Adrenal gland (tissue), 12 donors: ENCODE measurements around the gene PRDM12. TPM values are rescaled to one million over a fixed set of nuclear protein-coding genes. Genes with fewer than 3 reads are reported as not detected.

Source experiments
- DNase-seq, 7 donors: peaks; one replicate each; pipeline ENCODE4 v3.0.0-alpha.2; 2019 to 2020
- H3K27ac ChIP-seq, 5 donors: fragments of 200-600 bp; sonication (generic) in 4 of 5; 1 replicate in 3 of 5; 2 replicates in 2 of 5; pipeline versions ENCODE4 v1.5.1 to v1.8.0; 2016 to 2020; ENCODE audit warnings: mild to moderate bottlenecking in 1 of 5
- H3K27me3 ChIP-seq: fragments of 200-600 bp; 2 replicates; pipeline ENCODE4 v1.8.0; 2021
- H3K36me3 ChIP-seq, 2 donors: fragments of 200-600 bp; replicated peaks in 1 of 2; 1 replicate in 1 of 2; 2 replicates in 1 of 2; pipeline versions ENCODE4 v1.5.1 to v1.8.0; 2018 to 2022
- H3K4me1 ChIP-seq, 2 donors: fragments of 200-600 bp; replicated peaks in 1 of 2; 1 replicate in 1 of 2; 2 replicates in 1 of 2; pipeline versions ENCODE4 v1.5.1 to v1.8.0; 2018 to 2021
- H3K4me3 ChIP-seq, 4 donors: fragments of 200-600 bp; sonication (generic) in 3 of 4; one replicate each; pipeline ENCODE4 v1.5.1; 2016 to 2018
- H3K9me3 ChIP-seq, 3 donors: fragments of 200-600 bp; sonication (generic) in 1 of 3; replicated peaks in 1 of 3; 1 replicate in 2 of 3; 2 replicates in 1 of 3; pipeline versions ENCODE4 v1.5.1 to v1.8.0; 2016 to 2021
- POLR2A ChIP-seq, 2 donors: fragments of 450-650 bp; IDR thresholded peaks; one replicate each; pipeline ENCODE4 v1.6.1; 2017; ENCODE audit warnings: antibody characterized with exemption in 2 of 2, mild to moderate bottlenecking in 2 of 2, moderate library complexity in 1 of 2
- WGBS, 4 donors: extraction: QIAGEN DNeasy Blood & Tissue Kit in 2 of 4; methylation state at CpG; one replicate each; pipeline versions ENCODE4 v1.1.5 to v1.1.7; 2013 to 2017; 5-methylcytosine and 5-hydroxymethylcytosine counted together
- intact Hi-C, 2 donors: fragments of 100-400 bp; cut with DNase I; formaldehyde crosslinking; loops; one replicate each; pipeline versions ENCODE4 v1.14.1 to v1.15.0; 2022 to 2023
- polyA plus RNA-seq, 3 donors: library from polyadenylated mRNA; stranded (reverse); fragments of 200-250 nt in 2 of 3; fragments of 350-450 nt in 1 of 3; fragmentation: Illumina TruSeq in 1 of 3; extraction: RNeasy Lipid Tissue Mini Kit (QIAGEN cat#74804) in 1 of 3; gene quantifications; one replicate each; pipeline ENCODE4 v1.2.3, GENCODE V29; 2013 to 2014
- total RNA-seq, 9 donors: library from RNA; depleted of rRNA in 4 of 9; stranded (reverse); fragments of >200 nt in 4 of 9; fragments of 120-200 nt in 1 of 9; fragmentation: NEBNext Ultra II Directional in 1 of 9; extraction: Animal tissue kit (Norgen Biotek cat#: 25700) in 1 of 9; gene quantifications; one replicate each; pipeline versions ENCODE4 v1.1.0 to v1.2.4, GENCODE V29; 2013 to 2023
- TF ChIP-seq, protein P1 (sequence below), 6 experiments: fragments of 450-650 bp in 4 of 6; fragments of 200-600 bp in 2 of 6; sonication (generic) in 1 of 6; IDR thresholded peaks; 1 replicate in 5 of 6; 2 replicates in 1 of 6; pipeline versions ENCODE4 v1.5.1 to v1.8.0; 2016 to 2021; ENCODE audit warnings: antibody characterized with exemption in 6 of 6, mild to moderate bottlenecking in 2 of 6, moderate library complexity in 1 of 6
- donor health status: healthy with polysubstance abuse.
- donor health status: Bipolar disorder and iron deficiency.
- donor health status: DM: yes; HTN: yes; CAD: no.
- donor health status: DM: no; HTN: no; CAD: no.
- donor health status: DM: no; HTN: no; CAD: no.
- donor health status: DM: yes; HTN: yes; CAD: no.

The PRDM12 gene
- total and polyA plus RNA-seq, 12 donors = 0.07 to 0.14 (median 0.08) TPM; not detected in 9

DNA sequence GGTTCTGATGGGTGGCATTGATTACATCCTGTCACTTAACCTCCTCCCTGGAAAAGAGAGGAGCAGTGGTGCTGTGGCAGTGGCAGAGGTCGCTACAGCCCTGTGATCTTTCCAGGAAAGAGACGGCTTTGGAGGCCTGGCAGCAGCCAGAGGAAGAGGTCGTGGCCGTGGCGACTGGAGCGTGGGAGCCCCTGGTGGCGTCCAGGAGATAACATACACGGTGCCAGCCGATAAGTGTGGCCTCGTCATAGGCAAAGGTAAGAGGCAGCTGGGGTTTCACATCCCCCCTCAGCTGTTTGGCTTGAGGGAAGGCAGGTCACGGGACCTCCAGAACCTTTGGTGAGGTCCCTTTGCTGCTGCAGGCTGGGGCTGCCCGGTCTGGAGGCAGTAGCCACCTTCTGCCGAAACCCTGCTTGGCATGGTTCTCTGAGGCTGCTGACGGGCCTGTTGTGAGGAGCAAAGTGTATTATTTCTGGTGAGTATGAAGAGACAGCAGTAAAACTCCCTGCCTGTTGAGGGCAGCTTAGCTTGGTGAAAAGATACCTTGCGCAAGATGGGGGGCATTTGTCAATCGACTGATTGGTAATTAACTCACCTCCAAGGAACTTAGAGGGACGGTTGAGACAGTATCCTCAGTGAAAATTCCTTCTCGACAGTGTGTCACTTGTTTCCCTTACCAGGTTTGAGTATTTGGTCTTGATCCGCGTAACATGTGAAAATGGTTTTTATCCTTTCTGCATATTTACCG is 38.0 kb upstream of the PRDM12 start:
- WGBS, 4 donors = 86 to 91% (median 87%) methylated on average over 21 of the region's 21 CpGs
- no peak overlapping the region for H3K27ac ChIP-seq

DNA sequence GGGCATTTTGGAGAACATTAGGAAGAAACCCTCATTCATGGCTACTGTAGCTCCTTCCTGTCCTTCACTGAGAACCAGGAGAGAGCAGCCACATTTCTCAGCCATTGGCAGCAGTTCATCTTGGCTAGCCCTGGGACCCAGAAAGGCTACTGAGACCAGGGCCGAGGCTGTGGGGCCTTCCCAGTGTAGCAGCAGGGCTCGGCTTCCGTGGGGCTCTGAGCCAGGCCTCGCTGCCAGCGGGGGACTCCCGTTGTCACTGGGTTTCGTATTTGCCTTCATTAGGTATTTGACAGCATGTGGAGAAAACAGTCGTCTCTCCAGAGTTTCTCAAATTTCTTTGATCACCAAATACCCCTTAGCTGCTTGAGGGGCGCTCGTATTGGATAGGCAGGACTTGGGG is 37.3 kb upstream of the PRDM12 start:
- Histone ChIP-seq H3K4me1 (no peaks in the 10 kb centered on the region), H3K27me3 (no peaks in the 10 kb centered on the region), H3K27ac (no peak overlapping the region), H3K4me3 (no peak overlapping the region), H3K36me3 (peaks cover 0 to 85% of the 10 kb centered on the region in 2 donors), H3K9me3 (no peaks in the 10 kb centered on the region)
- WGBS, 4 donors = 83 to 90% (median 87%) methylated on average over 3 to 10 of the region's 10 CpGs
- TF ChIP-seq, protein P1, sequence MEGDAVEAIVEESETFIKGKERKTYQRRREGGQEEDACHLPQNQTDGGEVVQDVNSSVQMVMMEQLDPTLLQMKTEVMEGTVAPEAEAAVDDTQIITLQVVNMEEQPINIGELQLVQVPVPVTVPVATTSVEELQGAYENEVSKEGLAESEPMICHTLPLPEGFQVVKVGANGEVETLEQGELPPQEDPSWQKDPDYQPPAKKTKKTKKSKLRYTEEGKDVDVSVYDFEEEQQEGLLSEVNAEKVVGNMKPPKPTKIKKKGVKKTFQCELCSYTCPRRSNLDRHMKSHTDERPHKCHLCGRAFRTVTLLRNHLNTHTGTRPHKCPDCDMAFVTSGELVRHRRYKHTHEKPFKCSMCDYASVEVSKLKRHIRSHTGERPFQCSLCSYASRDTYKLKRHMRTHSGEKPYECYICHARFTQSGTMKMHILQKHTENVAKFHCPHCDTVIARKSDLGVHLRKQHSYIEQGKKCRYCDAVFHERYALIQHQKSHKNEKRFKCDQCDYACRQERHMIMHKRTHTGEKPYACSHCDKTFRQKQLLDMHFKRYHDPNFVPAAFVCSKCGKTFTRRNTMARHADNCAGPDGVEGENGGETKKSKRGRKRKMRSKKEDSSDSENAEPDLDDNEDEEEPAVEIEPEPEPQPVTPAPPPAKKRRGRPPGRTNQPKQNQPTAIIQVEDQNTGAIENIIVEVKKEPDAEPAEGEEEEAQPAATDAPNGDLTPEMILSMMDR (IDR thresholded peaks at IDR 0.05) = no peak
- TF ChIP-seq POLR2A (IDR thresholded peaks at IDR 0.05) = no peak
- DNase-seq = no peak
- intact Hi-C loops = no loop called here

More for the DNA sequence above, 38.0 kb upstream of the PRDM12 start:
- no peaks in the 10 kb centered on the region for H3K4me1 ChIP-seq
- no peaks in the 10 kb centered on the region for H3K9me3 ChIP-seq
- H3K4me3 ChIP-seq = no peak overlapping the region
- TF ChIP-seq, protein P1 (IDR thresholded peaks at IDR 0.05) = no peak
- TF ChIP-seq POLR2A (IDR thresholded peaks at IDR 0.05) = no peak
- intact Hi-C loops = no loop called here
- H3K27me3 ChIP-seq = no peaks in the 10 kb centered on the region
- no peak for DNase-seq
- peaks cover 0 to 85% of the 10 kb centered on the region in 2 donors for H3K36me3 ChIP-seq

DNA sequence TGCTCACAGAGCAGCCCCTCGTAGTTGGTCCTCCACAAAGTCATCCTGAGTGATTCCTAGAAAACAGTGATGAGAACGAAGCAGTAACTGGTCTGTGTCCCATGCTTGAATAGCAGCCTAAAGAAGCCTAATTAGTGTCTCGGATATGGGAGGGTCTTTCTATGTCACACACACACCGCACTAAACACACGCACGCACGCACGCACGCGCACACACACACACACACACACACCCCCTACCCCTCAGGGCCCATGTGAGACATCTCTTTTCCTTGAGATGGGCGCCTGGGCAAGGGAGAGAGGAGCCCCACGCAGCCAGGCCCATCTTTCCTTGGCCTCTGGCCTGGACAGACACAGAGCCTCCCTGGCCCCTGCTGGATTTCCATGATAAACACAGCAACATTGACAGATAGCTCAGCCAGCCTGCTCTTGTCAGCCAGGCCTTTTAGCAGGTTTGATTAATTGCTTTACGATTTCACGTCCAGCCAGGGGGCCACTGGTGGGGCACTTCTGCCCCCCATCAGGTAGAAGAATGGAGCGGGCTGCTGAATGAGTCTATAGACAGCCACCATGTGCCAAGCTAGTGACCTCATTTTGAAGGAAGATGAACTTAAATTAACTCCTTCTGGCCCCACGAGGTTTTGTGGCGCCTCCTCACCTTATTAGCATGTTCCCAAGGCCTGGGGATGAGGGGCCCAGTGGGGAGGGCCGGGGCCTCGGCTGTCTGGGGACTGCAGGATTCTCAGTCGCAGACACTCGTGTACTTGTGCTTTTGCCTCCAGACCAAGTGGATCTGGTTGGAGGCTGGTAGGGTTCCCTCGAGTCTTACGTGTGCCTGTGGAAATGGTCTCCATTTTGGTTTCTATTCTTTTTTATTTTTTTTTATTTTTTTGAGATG is 36.2 kb upstream of the PRDM12 start:
- 79 to 87% (median 85%) methylated on average over 23 of the region's 23 CpGs for WGBS, 4 donors
- H3K4me3 ChIP-seq = no peak overlapping the region
- no peaks in the 10 kb centered on the region for H3K27me3 ChIP-seq
- peaks cover 0 to 87% of the 10 kb centered on the region in 2 donors for H3K36me3 ChIP-seq
- H3K9me3 ChIP-seq = no peaks in the 10 kb centered on the region
- DNase-seq = no peak
- no peaks in the 10 kb centered on the region for H3K4me1 ChIP-seq
- no peak overlapping the region for H3K27ac ChIP-seq
- no peak for TF ChIP-seq POLR2A (IDR thresholded peaks at IDR 0.05)
- TF ChIP-seq, protein P1 (IDR thresholded peaks at IDR 0.05) = no peak
- intact Hi-C loops = no loop called here

DNA sequence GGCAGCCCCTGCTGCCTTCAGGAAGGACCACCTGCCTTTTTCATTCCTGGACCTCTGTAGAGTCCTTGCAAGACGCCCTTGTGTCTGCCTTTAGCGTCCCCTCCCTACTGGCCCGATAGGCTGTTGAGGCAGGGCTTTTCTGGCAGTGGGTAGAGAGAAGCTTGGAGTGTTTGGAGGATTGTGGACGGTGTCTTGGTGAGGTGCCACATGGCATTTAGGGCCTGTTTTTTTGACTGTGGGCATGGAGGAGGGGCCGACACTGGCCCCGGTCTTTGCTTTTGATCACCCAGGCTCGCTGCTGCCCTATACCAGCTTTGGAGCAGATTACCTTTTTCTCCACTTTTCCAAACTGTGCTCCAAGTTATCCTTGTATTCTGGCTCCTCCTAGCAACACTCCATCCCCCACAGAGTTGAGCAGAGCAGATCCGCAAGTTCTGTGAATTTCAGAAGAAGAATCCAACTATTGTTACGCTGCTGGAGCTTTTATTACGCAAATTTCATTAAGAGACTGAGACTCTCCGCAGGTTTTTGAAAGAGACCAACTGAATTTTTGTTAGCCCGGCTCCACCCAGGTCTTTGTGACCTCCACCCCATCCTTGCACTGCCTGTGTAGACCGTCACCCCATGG is 34.8 kb upstream of the PRDM12 start:
- Histone ChIP-seq H3K27me3 (no peaks in the 10 kb centered on the region), H3K4me3 (no peak overlapping the region), H3K36me3 (peaks cover 0 to 89% of the 10 kb centered on the region in 2 donors), H3K4me1 (no peaks in the 10 kb centered on the region), H3K27ac (no peak overlapping the region), H3K9me3 (no peaks in the 10 kb centered on the region)
- DNase-seq = no peak
- intact Hi-C loops = no loop called here
- 88 to 94% (median 92%) methylated on average over 12 to 13 of the region's 13 CpGs for WGBS, 4 donors
- no peak for TF ChIP-seq POLR2A (IDR thresholded peaks at IDR 0.05)
- TF ChIP-seq, protein P1 (IDR thresholded peaks at IDR 0.05) = no peak
